Measurements from ENCODE around the gene TPK1.
"Not testable (repeated sequence)": the region's sequence is repeated elsewhere in the genome, so short reads cannot be mapped to it uniquely, and the experiment has no call there.

Gene TPK1

GRCh38 chr7:144805627-144806239 lies 30.1 kb downstream of the TPK1 start:
- DNase-seq (no peak), ATAC-seq (no peak)
- Mint-ChIP-seq H3K9me3 (peaks cover 6% of the 10 kb centered on the region), H3K36me3 (ENCODE audit: low read depth) (peaks cover 37% of the 10 kb centered on the region), H3K4me1 (peaks cover 44% of the 10 kb centered on the region), H3K27ac (no peak overlapping the region), H3K4me3 (no peak overlapping the region), H3K27me3 (no peaks in the 10 kb centered on the region)

- Mint-ChIP-seq H3K9me3 (peaks cover 25% of the 10 kb centered on the region), H3K4me1 (peaks cover 32% of the 10 kb centered on the region)
- not testable (repeated sequence) for H3K4me3 Mint-ChIP-seq
Measured at GRCh38 chr7:144800678-144801436, 35.0 kb downstream of the TPK1 start.

DNA sequence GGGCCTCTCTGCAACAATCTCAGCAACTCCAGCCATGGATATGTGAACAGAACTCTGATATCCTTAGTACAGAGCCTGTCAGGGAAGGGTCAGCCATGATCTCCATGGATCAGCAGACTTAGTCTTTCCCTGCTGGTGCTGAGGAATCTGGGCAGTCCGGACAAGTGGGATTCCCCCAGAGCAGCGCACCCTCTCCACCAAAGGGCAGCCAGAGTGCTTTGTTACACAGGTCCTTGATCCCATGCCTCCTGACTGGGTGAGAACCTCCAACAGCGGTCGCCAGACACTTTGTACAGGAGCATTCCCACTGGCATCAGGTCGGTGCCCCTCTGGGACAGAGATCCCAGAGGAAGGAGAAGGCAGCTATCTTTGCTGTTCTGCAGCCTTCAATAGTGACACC lies 38.9 kb downstream of the TPK1 start:
- no peak for ATAC-seq
- no peak for DNase-seq
- Mint-ChIP-seq H3K36me3 (ENCODE audit: low read depth) (peaks cover 30% of the 10 kb centered on the region), H3K4me3 (no peak overlapping the region), H3K27me3 (no peaks in the 10 kb centered on the region), H3K4me1 (peaks cover 21% of the 10 kb centered on the region), H3K27ac (no peak overlapping the region), H3K9me3 (peaks cover 21% of the 10 kb centered on the region)

More at GRCh38 chr7:144800678-144801436, 35.0 kb downstream of the TPK1 start:
- H3K27me3 Mint-ChIP-seq, H3K27ac Mint-ChIP-seq, ATAC-seq, DNase-seq: not testable (repeated sequence)
- H3K36me3 Mint-ChIP-seq (ENCODE audit: low read depth): peaks cover 52% of the 10 kb centered on the region

GRCh38 chr7:144792050-144792449 lies 43.8 kb downstream of the TPK1 start:
- no peak overlapping the region for H3K4me3 Mint-ChIP-seq
- no peak for ATAC-seq
- no peaks in the 10 kb centered on the region for H3K9me3 Mint-ChIP-seq
- DNase-seq: no peak
- no peak overlapping the region for H3K27ac Mint-ChIP-seq
- H3K36me3 Mint-ChIP-seq (ENCODE audit: low read depth): peaks cover 6% of the 10 kb centered on the region
- no peaks in the 10 kb centered on the region for H3K27me3 Mint-ChIP-seq
- peaks cover 4% of the 10 kb centered on the region for H3K4me1 Mint-ChIP-seq

DNA sequence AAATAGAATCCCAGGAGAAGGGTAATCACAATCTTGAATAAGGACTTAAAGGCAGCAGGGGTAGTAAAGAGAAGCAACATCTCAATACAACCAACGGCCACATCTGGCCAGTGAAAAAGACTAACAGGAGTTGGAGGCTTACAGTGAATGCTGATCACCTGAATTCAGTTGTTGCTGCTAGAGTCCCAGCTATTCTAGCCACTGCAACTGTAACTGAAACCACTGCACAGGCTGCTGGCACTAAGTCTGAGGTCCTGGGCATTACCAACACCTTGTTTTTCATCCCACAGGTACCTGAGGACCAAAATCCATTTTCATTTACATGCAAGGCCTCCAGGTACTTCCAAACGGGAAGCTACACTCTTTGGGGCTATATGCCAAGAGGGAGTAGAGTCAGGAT lies 44.4 kb downstream of the TPK1 start:
- H3K27me3 Mint-ChIP-seq: no peaks in the 10 kb centered on the region
- no peak for ATAC-seq
- H3K4me1 Mint-ChIP-seq: peaks cover 4% of the 10 kb centered on the region
- DNase-seq: no peak
- no peak overlapping the region for H3K4me3 Mint-ChIP-seq
- H3K36me3 Mint-ChIP-seq (ENCODE audit: low read depth): peaks cover 2% of the 10 kb centered on the region
- H3K27ac Mint-ChIP-seq: no peak overlapping the region
- H3K9me3 Mint-ChIP-seq: no peaks in the 10 kb centered on the region

DNA sequence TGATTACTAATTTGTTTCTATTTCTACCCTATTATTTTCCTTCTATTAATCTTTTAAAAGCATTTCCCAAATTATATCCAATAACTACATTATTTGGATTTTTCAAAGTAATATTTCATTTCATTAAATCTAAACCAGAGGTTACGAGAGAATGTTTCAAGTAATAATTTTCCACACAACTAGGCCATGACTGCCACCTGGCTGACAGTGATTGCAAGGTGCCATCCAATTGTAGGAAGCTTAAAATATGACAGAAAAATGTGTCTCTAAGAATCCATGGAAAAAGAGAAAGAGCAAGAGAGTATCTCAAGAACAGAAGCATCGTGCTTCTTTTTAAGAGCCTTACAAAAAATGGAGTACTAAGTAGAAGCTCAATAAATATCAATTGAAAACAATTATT lies 48.7 kb downstream of the TPK1 start:
- no peaks in the 10 kb centered on the region for H3K36me3 Mint-ChIP-seq (ENCODE audit: low read depth)
- H3K4me3 Mint-ChIP-seq: no peak overlapping the region
- DNase-seq: no peak
- no peak for ATAC-seq
- H3K4me1 Mint-ChIP-seq: peaks cover 4% of the 10 kb centered on the region
- no peaks in the 10 kb centered on the region for H3K9me3 Mint-ChIP-seq
- H3K27ac Mint-ChIP-seq: no peak overlapping the region
- H3K27me3 Mint-ChIP-seq: no peaks in the 10 kb centered on the region

- Mint-ChIP-seq H3K27ac (no peak overlapping the region), H3K36me3 (ENCODE audit: low read depth) (no peaks in the 10 kb centered on the region), H3K4me3 (no peak overlapping the region), H3K4me1 (peaks cover 10% of the 10 kb centered on the region), H3K27me3 (no peaks in the 10 kb centered on the region), H3K9me3 (no peaks in the 10 kb centered on the region)
- no peak for DNase-seq
- ATAC-seq: no peak
Measured at GRCh38 chr7:144786522-144786921, 49.3 kb downstream of the TPK1 start.

- H3K36me3 Mint-ChIP-seq (ENCODE audit: low read depth): no peaks in the 10 kb centered on the region
- ATAC-seq (no peak), DNase-seq (no peak)
- no peaks in the 10 kb centered on the region for H3K9me3 Mint-ChIP-seq
- no peak overlapping the region for H3K27ac Mint-ChIP-seq
- H3K27me3 Mint-ChIP-seq: no peaks in the 10 kb centered on the region
- H3K4me3 Mint-ChIP-seq: no peak overlapping the region
- peaks cover 10% of the 10 kb centered on the region for H3K4me1 Mint-ChIP-seq
Measured at GRCh38 chr7:144786079-144786478, 49.8 kb downstream of the TPK1 start.

- peaks cover 9% of the 10 kb centered on the region for H3K4me1 Mint-ChIP-seq
- H3K9me3 Mint-ChIP-seq: no peaks in the 10 kb centered on the region
- H3K27ac Mint-ChIP-seq: no peak overlapping the region
Measured at GRCh38 chr7:144785521-144785920, 50.3 kb downstream of the TPK1 start.

DNA sequence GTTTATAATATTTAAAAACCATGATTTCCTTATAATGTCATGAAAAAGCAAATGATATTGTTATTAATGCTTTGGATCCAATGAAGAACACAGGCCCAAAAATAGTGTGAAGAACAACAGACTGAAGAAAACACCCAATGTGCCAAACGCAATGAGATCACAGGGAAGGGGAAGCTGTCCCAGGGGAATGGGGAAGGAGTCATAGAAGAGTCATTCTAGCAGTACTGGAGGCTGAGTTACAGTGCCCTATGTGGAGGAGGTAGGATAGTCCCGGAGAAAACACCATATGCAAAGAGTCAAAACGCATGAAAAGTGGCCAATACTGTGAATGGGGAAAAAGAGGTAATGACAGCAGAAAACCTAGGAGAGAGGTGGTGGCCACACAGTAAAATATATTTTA lies 50.9 kb downstream of the TPK1 start:
- H3K4me1 Mint-ChIP-seq: peaks cover 9% of the 10 kb centered on the region
- no peak for ATAC-seq
- H3K9me3 Mint-ChIP-seq: no peaks in the 10 kb centered on the region
- DNase-seq: no peak
- no peaks in the 10 kb centered on the region for H3K36me3 Mint-ChIP-seq (ENCODE audit: low read depth)
- no peak overlapping the region for H3K4me3 Mint-ChIP-seq
- no peak overlapping the region for H3K27ac Mint-ChIP-seq
- no peaks in the 10 kb centered on the region for H3K27me3 Mint-ChIP-seq

More at GRCh38 chr7:144785521-144785920, 50.3 kb downstream of the TPK1 start:
- Mint-ChIP-seq H3K4me3 (no peak overlapping the region), H3K36me3 (ENCODE audit: low read depth) (no peaks in the 10 kb centered on the region), H3K27me3 (no peaks in the 10 kb centered on the region)
- no peak for DNase-seq
- ATAC-seq: no peak

DNA sequence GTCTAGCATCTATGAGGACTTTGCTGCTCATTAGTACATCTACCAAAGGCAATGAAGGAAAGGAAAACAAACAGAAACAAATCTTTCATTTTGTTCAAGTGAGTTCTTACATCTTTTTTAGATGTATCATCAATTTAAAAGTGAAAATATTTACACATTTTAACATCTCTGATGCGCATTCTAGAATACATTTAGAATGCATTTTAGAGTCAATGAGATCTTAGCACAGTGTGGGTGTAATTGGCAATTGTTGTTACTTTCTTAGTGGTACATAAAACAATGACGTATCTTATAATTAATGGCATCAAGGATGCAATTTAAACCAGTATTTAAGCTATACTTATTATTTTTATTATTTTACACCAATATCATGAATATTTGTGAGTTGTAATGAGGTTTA lies 51.4 kb downstream of the TPK1 start:
- Mint-ChIP-seq H3K4me1 (peaks cover 9% of the 10 kb centered on the region), H3K9me3 (no peaks in the 10 kb centered on the region), H3K36me3 (ENCODE audit: low read depth) (no peaks in the 10 kb centered on the region), H3K27ac (no peak overlapping the region), H3K4me3 (no peak overlapping the region), H3K27me3 (no peaks in the 10 kb centered on the region)
- DNase-seq (no peak), ATAC-seq (no peak)

DNA sequence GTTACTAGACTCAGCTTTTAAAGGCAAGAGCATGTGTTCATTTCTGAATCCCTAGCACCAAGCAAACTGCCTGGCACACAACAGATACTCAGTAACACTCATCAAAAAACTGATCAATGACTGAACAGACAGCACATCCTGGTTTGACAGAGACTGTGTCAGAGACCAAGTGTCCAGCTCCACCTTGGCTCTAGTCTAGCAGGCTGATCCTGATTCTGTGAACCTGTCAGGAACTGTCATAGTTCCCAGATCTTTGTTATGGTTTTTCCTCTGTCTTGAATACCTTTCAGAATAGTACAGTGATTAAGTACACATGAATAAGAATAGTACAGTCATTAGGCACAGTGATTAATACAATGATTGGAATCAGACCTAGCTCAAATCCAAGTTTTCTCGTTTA lies 53.0 kb downstream of the TPK1 start:
- H3K27ac Mint-ChIP-seq: no peak overlapping the region
- H3K4me3 Mint-ChIP-seq: no peak overlapping the region
- H3K36me3 Mint-ChIP-seq (ENCODE audit: low read depth): no peaks in the 10 kb centered on the region
- H3K4me1 Mint-ChIP-seq: peaks cover 9% of the 10 kb centered on the region
- no peak for DNase-seq
- no peaks in the 10 kb centered on the region for H3K9me3 Mint-ChIP-seq
- H3K27me3 Mint-ChIP-seq: no peaks in the 10 kb centered on the region
- ATAC-seq: no peak

DNA sequence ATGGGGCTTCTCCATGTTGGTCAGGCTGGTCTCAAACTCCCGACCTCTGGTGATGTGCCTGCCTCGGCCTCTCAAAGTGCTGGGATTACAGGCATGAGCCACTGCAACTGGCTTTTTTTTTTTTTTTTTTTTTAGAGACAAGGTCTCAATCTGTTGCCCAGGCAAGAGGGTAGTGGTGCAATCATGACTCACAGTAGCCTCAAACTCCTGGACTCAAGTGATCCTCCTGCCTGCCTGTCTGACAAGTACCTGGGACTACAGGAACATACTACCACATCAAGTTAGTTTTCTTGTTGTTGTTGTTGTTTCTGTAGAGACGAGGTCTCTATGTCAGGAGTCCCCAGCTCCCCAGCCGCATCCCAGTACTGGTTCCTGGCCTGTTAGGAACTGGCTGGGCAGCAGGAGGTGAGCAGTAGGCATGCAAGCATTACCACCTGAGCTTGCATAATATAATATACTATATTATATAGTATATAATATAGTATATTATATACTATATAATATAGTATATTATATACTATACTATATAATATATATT lies 55.7 kb downstream of the TPK1 start:
- H3K27me3 Mint-ChIP-seq: no peaks in the 10 kb centered on the region
- no peaks in the 10 kb centered on the region for H3K9me3 Mint-ChIP-seq
- no peak overlapping the region for H3K27ac Mint-ChIP-seq
- no peak for ATAC-seq
- no peak for DNase-seq
- H3K4me3 Mint-ChIP-seq: no peak overlapping the region
- H3K36me3 Mint-ChIP-seq (ENCODE audit: low read depth): no peaks in the 10 kb centered on the region
- peaks cover 23% of the 10 kb centered on the region for H3K4me1 Mint-ChIP-seq

- not testable (repeated sequence) for DNase-seq, H3K27ac Mint-ChIP-seq, H3K9me3 Mint-ChIP-seq
Measured at GRCh38 chr7:144777889-144778288, 58.0 kb downstream of the TPK1 start.

More at GRCh38 chr7:144777889-144778288, 58.0 kb downstream of the TPK1 start:
- not testable (repeated sequence) for H3K4me3 Mint-ChIP-seq; H3K27me3 Mint-ChIP-seq; ATAC-seq; H3K36me3 Mint-ChIP-seq (ENCODE audit: low read depth)
- H3K4me1 Mint-ChIP-seq: peaks cover 23% of the 10 kb centered on the region
